Esophagus muscularis mucosa (tissue), 3 donors: ENCODE results near the gene MYO1D.

Experiments used
- EP300 ChIP-seq: sonication (generic); formaldehyde crosslinking; IDR thresholded peaks from one replicate; pipeline ENCODE4 v1.6.1; 2017; ENCODE audit warnings: antibody characterized with exemption
- TF ChIP-seq, protein P1 (sequence below), 3 experiments: fragments of 200-600 bp in 2 of 3; fragments of 450-650 bp in 1 of 3; sonication (generic) in 2 of 3; IDR thresholded peaks; one replicate each; pipeline ENCODE4 v1.5.1; 2017 to 2019; ENCODE audit warnings: antibody characterized with exemption in 3 of 3, mild to moderate bottlenecking in 2 of 3, moderate library complexity in 1 of 3

DNA sequence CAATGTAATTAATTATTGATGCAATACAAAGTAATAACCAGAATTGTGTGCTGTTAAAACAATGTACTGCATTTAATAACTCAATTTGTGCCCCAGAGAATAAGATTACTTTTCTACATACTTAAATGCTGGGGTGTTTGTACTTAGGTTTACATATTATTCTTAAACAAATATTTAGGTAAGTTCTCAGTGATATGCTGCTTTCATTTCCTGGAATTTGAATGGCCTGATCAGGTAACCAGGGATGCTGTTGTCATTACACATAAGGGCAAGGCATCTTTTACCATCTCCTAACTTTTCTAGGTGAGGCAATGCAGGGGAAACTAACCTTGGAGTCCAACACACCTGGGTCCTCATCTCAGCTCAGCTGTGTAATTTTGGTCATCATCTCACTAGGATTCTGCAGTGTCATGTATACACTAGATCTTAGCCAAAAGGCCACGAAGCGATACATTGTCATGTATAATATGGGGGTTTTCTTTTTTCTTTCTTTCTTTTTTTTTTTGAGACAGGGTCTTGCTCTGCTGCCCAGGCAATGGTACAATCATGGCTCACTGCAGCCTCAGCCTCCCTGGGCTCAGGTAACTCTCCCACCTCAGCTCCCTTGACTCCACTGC is 45.2 kb downstream of the MYO1D start:
- no peak for TF ChIP-seq EP300
- TF ChIP-seq, protein P1, sequence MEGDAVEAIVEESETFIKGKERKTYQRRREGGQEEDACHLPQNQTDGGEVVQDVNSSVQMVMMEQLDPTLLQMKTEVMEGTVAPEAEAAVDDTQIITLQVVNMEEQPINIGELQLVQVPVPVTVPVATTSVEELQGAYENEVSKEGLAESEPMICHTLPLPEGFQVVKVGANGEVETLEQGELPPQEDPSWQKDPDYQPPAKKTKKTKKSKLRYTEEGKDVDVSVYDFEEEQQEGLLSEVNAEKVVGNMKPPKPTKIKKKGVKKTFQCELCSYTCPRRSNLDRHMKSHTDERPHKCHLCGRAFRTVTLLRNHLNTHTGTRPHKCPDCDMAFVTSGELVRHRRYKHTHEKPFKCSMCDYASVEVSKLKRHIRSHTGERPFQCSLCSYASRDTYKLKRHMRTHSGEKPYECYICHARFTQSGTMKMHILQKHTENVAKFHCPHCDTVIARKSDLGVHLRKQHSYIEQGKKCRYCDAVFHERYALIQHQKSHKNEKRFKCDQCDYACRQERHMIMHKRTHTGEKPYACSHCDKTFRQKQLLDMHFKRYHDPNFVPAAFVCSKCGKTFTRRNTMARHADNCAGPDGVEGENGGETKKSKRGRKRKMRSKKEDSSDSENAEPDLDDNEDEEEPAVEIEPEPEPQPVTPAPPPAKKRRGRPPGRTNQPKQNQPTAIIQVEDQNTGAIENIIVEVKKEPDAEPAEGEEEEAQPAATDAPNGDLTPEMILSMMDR (IDR thresholded peaks at IDR 0.05): no peak
